ENCODE measurements around the gene HAUS1. TPM values are rescaled to one million over a fixed set of nuclear protein-coding genes. Genes with fewer than 3 reads are reported as not detected.

HAUS1 gene
- total RNA-seq, 4 donors from 2014 or later = 21.5 to 47.8 (median 36.1) TPM

DNA sequence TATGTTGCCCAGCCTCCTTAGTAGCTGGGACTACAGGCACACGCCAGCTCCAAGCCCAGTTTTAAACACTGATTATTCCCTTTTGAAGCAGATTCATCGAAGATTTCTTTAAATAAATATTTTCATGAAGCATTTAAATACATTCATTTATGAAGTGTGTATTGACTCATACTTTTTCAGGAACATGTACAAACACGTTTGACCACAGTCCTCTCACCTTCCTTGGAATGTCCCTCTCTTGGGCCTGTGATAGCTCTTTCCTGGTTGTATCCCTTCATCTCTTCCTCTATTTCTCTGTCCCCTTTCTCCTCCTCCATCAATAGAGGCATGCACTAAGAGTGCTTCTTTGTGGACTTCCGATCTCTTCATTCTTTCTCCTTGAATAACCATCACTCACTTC lies 34.7 kb upstream of the HAUS1 start:
- no peak for DNase-seq

DNA sequence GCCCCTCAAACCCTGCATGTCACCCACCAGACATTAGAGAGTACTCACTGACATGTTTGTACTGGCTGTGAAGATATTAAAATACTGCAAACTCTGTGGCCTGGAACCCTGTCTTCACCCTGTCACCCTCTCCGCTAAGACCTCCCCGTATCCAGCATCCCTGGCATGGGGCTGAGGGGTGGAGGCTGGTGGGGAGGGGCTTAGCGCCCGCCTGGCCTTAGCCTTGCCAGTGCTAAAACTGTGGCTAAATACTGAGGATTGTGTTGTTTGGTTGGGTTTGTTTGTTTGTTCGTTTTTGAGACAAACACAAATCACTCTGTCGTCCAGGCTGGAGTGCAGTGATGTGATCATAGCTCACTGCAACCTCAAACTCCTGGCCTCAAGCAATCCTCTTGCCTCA lies 34.0 kb upstream of the HAUS1 start:
- H3K27me3 ChIP-seq = no peaks in the 10 kb centered on the region
- H3K9me3 ChIP-seq = no peaks in the 10 kb centered on the region
- no peaks in the 10 kb centered on the region for H3K36me3 ChIP-seq
- no peak for TF ChIP-seq POLR2A (IDR thresholded peaks at IDR 0.05)
- TF ChIP-seq, protein P1, sequence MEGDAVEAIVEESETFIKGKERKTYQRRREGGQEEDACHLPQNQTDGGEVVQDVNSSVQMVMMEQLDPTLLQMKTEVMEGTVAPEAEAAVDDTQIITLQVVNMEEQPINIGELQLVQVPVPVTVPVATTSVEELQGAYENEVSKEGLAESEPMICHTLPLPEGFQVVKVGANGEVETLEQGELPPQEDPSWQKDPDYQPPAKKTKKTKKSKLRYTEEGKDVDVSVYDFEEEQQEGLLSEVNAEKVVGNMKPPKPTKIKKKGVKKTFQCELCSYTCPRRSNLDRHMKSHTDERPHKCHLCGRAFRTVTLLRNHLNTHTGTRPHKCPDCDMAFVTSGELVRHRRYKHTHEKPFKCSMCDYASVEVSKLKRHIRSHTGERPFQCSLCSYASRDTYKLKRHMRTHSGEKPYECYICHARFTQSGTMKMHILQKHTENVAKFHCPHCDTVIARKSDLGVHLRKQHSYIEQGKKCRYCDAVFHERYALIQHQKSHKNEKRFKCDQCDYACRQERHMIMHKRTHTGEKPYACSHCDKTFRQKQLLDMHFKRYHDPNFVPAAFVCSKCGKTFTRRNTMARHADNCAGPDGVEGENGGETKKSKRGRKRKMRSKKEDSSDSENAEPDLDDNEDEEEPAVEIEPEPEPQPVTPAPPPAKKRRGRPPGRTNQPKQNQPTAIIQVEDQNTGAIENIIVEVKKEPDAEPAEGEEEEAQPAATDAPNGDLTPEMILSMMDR (IDR thresholded peaks at IDR 0.05) = no peak
- H3K27ac ChIP-seq = no peak overlapping the region
- no peak overlapping the region for H3K4me3 ChIP-seq
- no peak for DNase-seq
- intact Hi-C loops (cut with DNase I; ENCODE audit: low total_unique reads) = loop anchor here (10.0 kb wide), 1 partner anchor 395 kb away; no protein-coding TSS in a partner anchor
- peaks cover 6 to 10% of the 10 kb centered on the region in 2 donors for H3K4me1 ChIP-seq

More for the DNA sequence above, 34.7 kb upstream of the HAUS1 start:
- Histone ChIP-seq H3K9me3 (no peaks in the 10 kb centered on the region), H3K4me3 (no peak overlapping the region), H3K36me3 (no peaks in the 10 kb centered on the region), H3K27ac (no peak overlapping the region), H3K4me1 (peaks cover 6 to 10% of the 10 kb centered on the region in 2 donors), H3K27me3 (no peaks in the 10 kb centered on the region)
- no peak for TF ChIP-seq POLR2A (IDR thresholded peaks at IDR 0.05)
- TF ChIP-seq, protein P1 (IDR thresholded peaks at IDR 0.05) = no peak
- intact Hi-C loops (cut with DNase I; ENCODE audit: low total_unique reads) = no loop called here

DNA sequence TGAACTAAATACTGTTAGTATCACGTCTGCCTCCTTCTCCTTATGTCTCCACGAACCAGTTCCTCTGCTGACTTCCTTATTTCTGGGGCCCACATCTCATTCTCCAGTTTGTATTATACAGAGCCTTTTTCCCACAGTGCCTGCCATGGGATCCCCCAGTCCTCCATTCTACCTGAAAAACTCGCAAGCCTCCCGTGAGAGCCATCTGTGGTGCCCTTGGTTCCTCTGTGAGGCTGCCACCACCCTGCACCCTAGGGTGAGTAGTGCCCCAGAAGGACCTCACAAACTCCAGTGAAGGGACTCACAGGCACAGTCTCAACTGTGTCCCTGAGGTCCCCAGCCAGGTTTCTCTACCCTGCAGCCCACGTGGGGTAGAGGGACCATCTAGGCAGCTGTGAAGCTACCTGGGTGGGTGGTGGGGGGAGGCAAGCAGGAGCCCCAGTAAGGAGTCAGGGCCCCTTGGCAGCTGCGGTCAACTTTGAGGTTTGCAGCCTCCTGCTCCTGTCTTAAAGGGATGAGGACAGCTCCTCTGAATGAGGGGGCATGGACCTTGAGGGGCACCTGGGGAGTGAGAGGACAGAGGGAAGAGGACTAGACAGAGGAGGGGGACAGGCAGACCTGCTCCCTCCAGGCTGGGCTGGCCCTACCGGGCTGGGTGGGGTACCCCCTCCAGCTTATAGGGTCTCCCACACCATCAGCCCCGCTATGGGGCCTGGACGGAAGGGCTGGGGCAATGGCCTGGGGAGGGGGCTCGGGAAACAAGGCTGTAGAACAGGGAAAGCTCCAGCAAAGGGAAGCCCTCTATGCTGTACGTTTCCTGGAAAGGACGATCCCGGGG lies 33.2 kb upstream of the HAUS1 start:
- peak overlapping the region; percentile 33 to 63 for H3K4me3 ChIP-seq
- peaks cover 6 to 10% of the 10 kb centered on the region in 2 donors for H3K4me1 ChIP-seq
- H3K27ac ChIP-seq = peak overlapping the region in 1 of 2 donors; percentile 29
- no peaks in the 10 kb centered on the region for H3K36me3 ChIP-seq
- H3K27me3 ChIP-seq = no peaks in the 10 kb centered on the region
- no peaks in the 10 kb centered on the region for H3K9me3 ChIP-seq
- TF ChIP-seq POLR2A (IDR thresholded peaks at IDR 0.05) = no peak
- TF ChIP-seq, protein P1 (IDR thresholded peaks at IDR 0.05) = no peak
- intact Hi-C loops (cut with DNase I; ENCODE audit: low total_unique reads) = loop anchor here (10.0 kb wide), 1 partner anchor 396 kb away; no protein-coding TSS in a partner anchor
- DNase-seq = no peak

DNA sequence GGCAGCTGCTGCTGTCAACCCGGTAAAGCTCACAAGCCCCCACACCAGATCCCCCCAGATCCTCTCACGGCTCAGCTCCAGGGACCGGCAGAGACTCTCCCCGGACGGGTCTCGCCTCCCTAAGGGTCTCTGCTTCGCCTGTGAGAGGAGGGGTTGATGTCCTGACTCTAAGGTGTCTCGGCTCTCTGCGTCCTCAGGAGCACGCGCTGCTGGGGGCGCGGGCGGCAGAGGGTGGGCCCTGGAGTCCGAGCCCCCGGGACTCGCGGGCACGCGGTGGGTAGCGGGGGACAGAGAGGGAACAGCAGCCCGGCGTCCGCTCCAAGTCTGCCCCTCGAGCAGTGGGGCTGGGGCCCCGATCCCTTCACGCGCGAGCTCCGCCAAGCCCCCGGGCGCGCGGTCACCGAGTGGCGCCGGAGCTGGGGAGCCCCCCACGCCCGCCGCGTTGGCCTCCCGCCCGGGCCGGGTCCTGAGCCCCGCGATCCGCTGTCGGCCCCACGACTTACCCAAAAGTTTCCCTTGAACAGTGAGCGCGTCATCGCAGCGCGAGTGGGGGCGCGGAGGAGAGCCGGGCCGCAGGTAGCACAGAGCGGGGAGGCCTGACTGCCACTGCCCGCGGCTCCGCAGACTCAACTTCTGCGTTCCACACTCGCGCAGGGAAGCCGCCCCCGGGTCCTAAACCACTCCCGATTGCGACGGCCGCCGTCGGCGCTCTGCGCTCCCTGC lies 32.4 kb upstream of the HAUS1 start, which contains the start of gene PSTPIP2:
Gene PSTPIP2 (minus strand): TSS at position 608 of the 723 bp plus-strand sequence. CDS start 72 bp downstream, at position 536.
- no peaks in the 10 kb centered on the region for H3K9me3 ChIP-seq
- peak within 1 kb of the TSS; percentile 29 to 37 for H3K27ac ChIP-seq
- TF ChIP-seq, protein P1 (IDR thresholded peaks at IDR 0.05) = no peak
- TF ChIP-seq POLR2A (IDR thresholded peaks at IDR 0.05) = peak in 1 of 2 donors; percentile 39
- intact Hi-C loops (cut with DNase I; ENCODE audit: low total_unique reads) = loop anchor here (10.0 kb wide), 1 partner anchor 397 kb away; no protein-coding TSS in a partner anchor
- peak within 1 kb of the TSS; percentile 33 to 63 for H3K4me3 ChIP-seq
- no peaks in the 10 kb centered on the region for H3K36me3 ChIP-seq
- peaks cover 6 to 10% of the 10 kb centered on the region in 2 donors for H3K4me1 ChIP-seq
- DNase-seq = peak; percentile 58 to 59
- no peaks in the 10 kb centered on the region for H3K27me3 ChIP-seq

Measured in uterus (tissue), 4 donors.